ENCODE data around the gene FAM107A.

- no peak for TF ChIP-seq BHLHE40 (IDR thresholded peaks at IDR 0.05; ENCODE audit: borderline replicate concordance)
- TF ChIP-seq FOXM1 (IDR thresholded peaks at IDR 0.05; ENCODE audit: borderline replicate concordance) = no peak
- no peak for TF ChIP-seq SP1 (IDR thresholded peaks at IDR 0.05)
- no peak for TF ChIP-seq ELF4 (IDR thresholded peaks at IDR 0.05)
- TF ChIP-seq TARDBP (IDR thresholded peaks at IDR 0.05) = no peak
These were observed 55.9 kb downstream of the FAM107A start for GRCh38 chr3:58521336-58521670.

Measured in HEK293T (cell line).